GM12864 (cell line): Measurements from ENCODE around the gene GAS2.
A peak's percentile ranks its signal among the peaks of the same experiment; 100 is the strongest.

Source experiments
- DNase-seq: peaks from one replicate; pipeline ENCODE4 v3.0.0-alpha.2; 2011; ENCODE audit warnings: low read depth
- H3K4me3 ChIP-seq: 2 replicates; pipeline ENCODE4 v1.5.1; 2011; ENCODE audit warnings: mild to moderate bottlenecking, low read depth, low read length, control low read depth
- TF ChIP-seq, protein P1 (sequence below): IDR thresholded peaks from 2 replicates; pipeline ENCODE4 v1.5.1; 2011; ENCODE audit warnings: low read depth, mild to moderate bottlenecking, moderate library complexity, low read length, control low read depth, inconsistent platforms; ENCODE audit errors: missing control alignments

GAS2 gene

DNA sequence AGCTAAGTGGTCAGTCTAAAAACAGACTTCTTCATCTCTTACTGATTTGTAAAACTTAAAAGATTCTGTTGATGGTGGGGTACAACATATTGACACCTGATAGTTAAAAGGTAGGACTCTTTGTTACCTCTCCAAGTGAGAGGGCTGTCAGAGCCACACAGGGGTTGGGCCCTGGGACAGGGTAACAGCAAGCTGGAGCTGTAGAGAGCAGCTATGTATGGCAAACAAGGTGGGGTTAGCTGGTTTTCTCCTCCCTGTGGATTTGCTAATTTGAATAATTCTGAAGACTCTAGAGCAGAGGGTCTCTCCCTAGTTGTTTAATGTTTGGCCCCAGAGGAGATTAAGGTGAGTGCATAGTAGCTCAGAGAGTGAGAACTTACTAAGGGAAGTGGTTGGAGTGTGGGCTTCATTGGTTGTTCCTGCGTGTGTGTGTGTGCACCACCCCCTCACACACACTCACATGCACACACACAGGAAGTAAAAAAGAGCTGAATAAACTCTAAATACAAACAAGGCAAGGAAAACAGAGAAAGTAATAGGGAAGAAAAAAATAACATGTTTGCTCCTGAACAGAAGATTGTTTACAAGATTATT, 9.2 kb upstream of the GAS2 start:
- TF ChIP-seq, protein P1, sequence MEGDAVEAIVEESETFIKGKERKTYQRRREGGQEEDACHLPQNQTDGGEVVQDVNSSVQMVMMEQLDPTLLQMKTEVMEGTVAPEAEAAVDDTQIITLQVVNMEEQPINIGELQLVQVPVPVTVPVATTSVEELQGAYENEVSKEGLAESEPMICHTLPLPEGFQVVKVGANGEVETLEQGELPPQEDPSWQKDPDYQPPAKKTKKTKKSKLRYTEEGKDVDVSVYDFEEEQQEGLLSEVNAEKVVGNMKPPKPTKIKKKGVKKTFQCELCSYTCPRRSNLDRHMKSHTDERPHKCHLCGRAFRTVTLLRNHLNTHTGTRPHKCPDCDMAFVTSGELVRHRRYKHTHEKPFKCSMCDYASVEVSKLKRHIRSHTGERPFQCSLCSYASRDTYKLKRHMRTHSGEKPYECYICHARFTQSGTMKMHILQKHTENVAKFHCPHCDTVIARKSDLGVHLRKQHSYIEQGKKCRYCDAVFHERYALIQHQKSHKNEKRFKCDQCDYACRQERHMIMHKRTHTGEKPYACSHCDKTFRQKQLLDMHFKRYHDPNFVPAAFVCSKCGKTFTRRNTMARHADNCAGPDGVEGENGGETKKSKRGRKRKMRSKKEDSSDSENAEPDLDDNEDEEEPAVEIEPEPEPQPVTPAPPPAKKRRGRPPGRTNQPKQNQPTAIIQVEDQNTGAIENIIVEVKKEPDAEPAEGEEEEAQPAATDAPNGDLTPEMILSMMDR: no peak
- DNase-seq: peak; percentile 5
- H3K4me3 ChIP-seq: no peak overlapping the region

DNA sequence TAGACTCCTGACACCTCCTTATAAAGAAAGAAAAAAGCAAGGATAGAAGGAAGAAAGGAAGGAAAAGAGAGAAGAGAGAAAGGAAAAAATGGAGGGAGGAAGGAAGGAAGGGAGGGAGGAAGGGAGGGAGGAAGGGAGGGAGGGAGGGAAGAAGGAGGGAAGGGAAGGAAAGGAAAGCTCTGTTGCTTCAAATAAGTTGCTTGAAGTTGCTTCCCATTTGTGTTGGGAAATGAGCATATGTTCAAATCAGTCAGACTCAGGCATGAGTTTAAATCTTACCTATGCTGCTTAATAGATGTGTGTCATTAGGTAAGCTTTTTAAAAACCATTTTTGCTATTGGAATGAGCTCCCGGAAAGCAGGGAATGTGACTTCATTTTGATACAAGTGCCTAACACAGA, 6.6 kb upstream of the GAS2 start:
- no peak for DNase-seq
- H3K4me3 ChIP-seq: no peak overlapping the region
- TF ChIP-seq, protein P1: no peak

DNA sequence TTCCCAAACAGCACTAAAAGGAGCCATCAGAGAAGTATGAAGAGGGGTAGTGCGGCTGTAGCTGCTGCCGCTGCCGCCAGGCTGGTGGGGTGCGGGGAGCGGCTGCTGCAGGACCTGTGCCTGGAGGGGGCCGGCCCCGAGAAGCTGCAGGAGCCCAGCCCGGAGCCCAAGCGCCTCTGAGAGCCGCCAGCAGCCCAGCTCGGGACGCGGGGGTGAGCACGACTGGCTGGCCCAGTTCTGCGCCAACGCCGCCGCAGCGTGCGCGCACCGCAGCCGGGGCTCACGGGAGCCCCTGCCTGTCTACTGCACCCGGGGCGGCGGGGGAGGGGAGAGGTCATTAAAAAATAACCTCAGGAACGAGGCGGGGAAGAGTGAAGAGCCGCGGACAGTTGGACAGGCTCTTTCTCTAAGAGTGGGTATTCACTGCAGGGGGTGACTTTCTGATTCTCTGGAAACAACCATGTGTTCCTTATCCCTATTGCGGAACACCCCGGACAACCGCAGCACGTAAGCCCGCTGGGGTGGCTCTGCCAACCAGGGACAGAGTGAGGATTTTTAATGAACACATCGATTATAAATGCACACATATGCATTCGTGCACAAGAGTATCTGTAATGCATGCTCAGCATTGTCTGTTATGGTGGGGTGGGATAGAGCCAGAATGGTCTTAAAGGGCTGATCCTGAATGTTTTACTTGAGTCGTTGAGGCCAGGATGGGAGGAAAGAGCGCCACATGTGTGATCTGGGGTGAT, 453 bp downstream of the GAS2 start:
- no peak for DNase-seq
- H3K4me3 ChIP-seq: no peak overlapping the region

DNA sequence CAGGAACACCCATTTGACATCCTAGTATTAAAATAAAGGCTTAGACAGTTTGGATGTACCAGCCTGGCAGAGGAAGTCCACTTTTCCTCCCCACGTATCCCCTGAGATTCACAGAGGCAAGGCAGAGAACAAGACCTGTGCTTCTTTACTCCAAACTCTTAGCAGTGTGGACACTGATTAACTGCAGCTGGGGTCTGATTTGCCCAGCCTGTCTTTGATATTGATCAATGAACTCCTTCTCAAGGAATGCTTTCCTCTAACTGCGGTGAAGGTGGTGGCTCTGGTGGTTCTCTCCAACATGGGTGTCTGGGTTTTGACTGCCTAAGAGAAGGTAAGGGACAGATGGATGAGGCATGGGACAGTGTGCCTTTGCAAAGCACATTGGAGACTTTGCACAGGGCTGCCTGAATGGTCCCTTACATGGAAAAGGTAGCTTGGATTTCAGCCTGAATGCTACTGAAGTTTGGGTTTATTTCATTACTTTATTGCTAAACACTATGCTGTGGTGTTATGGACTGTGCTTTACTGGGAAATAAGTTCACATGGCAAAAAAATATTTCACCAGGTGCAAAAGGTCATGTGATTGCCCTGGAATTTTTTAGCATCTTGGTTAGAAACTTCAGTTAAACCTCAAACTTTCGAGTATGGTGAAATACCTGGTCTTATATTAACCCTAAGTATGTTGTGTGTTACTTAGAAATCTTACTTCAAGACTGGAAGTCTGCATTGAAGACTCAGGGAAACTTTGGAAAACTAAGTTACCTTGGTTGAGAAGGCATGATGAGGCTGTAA, 1.8 kb downstream of the GAS2 start:
- DNase-seq: no peak
- H3K4me3 ChIP-seq: no peak overlapping the region
- TF ChIP-seq, protein P1: no peak

More for the DNA sequence above, 453 bp downstream of the GAS2 start:
- TF ChIP-seq, protein P1: no peak

DNA sequence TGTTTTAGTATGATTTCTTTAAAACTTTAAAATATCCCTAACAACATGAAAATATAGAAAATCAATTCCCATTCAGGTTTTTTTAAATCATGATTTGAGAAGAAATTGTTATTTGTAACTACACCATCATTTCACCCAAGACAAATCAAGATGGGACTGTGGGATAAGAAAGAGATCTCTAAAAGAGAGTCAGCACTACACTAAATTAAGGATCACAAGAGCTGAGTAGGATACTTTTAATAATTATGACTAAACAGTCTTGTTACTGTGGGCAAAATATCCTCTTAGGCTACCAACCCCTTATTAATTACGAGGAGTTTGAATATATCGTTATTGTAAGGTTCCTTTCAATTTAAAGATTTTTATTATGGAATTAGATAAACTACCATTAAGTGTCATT, 3.0 kb downstream of the GAS2 start:
- no peak overlapping the region for H3K4me3 ChIP-seq
- TF ChIP-seq, protein P1: no peak
- no peak for DNase-seq

DNA sequence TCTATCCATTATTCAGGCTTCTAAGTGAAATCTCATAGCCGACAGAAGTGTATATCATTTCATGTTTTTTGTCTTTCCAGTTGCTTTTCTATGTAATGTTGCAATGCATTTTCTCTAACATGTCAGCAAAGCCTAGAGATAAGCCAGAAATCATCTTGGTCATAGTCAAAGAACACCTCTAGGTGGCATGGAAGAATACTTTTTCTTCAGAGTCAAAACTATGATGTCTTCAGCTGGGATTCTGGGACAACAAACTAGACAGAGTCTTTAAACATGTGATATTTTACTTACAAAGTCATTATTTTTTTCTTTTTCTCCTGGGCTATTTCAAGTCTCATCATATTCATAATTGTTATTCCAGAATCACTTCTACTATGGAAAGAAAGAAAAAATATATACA, 4.4 kb downstream of the GAS2 start:
- TF ChIP-seq, protein P1: peak; percentile 11
- no peak overlapping the region for H3K4me3 ChIP-seq
- DNase-seq: no peak
